ENCODE measurements around the gene ZBED4. TPM values are rescaled to one million over a fixed set of nuclear protein-coding genes. Genes with fewer than 3 reads are reported as not detected.

Gene ZBED4
- total RNA-seq, 1 donor from 2014 or later: 9.1 TPM

GRCh38 chr22:49926916-49927315 lies 73.3 kb downstream of the ZBED4 start:
- no peak for DNase-seq (ENCODE audit: extremely low spot score in 2 of 2)
- Histone ChIP-seq H3K27me3 (no peaks in the 10 kb centered on the region), H3K4me1 (peaks cover 24% of the 10 kb centered on the region), H3K4me3 (no peak overlapping the region), H3K36me3 (peaks cover 0 to 18% of the 10 kb centered on the region in 2 donors), H3K9me3 (no peaks in the 10 kb centered on the region), H3K27ac (no peak overlapping the region)
- TF ChIP-seq POLR2A (IDR thresholded peaks at IDR 0.05) (no peak), CTCF (IDR thresholded peaks at IDR 0.05) (no peak), POLR2AphosphoS5 (IDR thresholded peaks at IDR 0.05; ENCODE audit: insufficient read depth in 1 of 2, low read depth in 1 of 2) (no peak)
- intact Hi-C loops (cut with DNase I): loop anchor here (10.0 kb wide), 1 partner anchor 268 kb away; no protein-coding TSS in a partner anchor

GRCh38 chr22:49927483-49928184 lies 74.0 kb downstream of the ZBED4 start:
- H3K4me1 ChIP-seq: peaks cover 24% of the 10 kb centered on the region
- no peak overlapping the region for H3K4me3 ChIP-seq
- no peak overlapping the region for H3K27ac ChIP-seq
- no peak for DNase-seq (ENCODE audit: extremely low spot score in 2 of 2)
- H3K36me3 ChIP-seq: peaks cover 0 to 18% of the 10 kb centered on the region in 2 donors
- no peaks in the 10 kb centered on the region for H3K27me3 ChIP-seq
- no peak for TF ChIP-seq POLR2AphosphoS5 (IDR thresholded peaks at IDR 0.05; ENCODE audit: insufficient read depth in 1 of 2, low read depth in 1 of 2)
- no peak for TF ChIP-seq CTCF (IDR thresholded peaks at IDR 0.05)
- no peak for TF ChIP-seq POLR2A (IDR thresholded peaks at IDR 0.05)
- intact Hi-C loops (cut with DNase I): loop anchor here (10.0 kb wide), 1 partner anchor 267 kb away; no protein-coding TSS in a partner anchor
- H3K9me3 ChIP-seq: no peaks in the 10 kb centered on the region

GRCh38 chr22:49928185-49928495 lies 74.5 kb downstream of the ZBED4 start:
- Histone ChIP-seq H3K9me3 (no peaks in the 10 kb centered on the region), H3K36me3 (peaks cover 0 to 18% of the 10 kb centered on the region in 2 donors), H3K27me3 (no peaks in the 10 kb centered on the region), H3K27ac (no peak overlapping the region), H3K4me3 (no peak overlapping the region), H3K4me1 (peaks cover 29% of the 10 kb centered on the region)
- no peak for TF ChIP-seq CTCF (IDR thresholded peaks at IDR 0.05)
- no peak for TF ChIP-seq POLR2AphosphoS5 (IDR thresholded peaks at IDR 0.05; ENCODE audit: insufficient read depth in 1 of 2, low read depth in 1 of 2)
- no peak for TF ChIP-seq POLR2A (IDR thresholded peaks at IDR 0.05)
- intact Hi-C loops (cut with DNase I): loop anchor here (10.0 kb wide), 1 partner anchor 267 kb away; no protein-coding TSS in a partner anchor
- DNase-seq (ENCODE audit: extremely low spot score in 2 of 2): no peak

GRCh38 chr22:49928555-49929210 lies 75.0 kb downstream of the ZBED4 start:
- no peak for DNase-seq (ENCODE audit: extremely low spot score in 2 of 2)
- intact Hi-C loops (cut with DNase I): loop anchor here (10.0 kb wide), 1 partner anchor 266 kb away; no protein-coding TSS in a partner anchor
- no peaks in the 10 kb centered on the region for H3K9me3 ChIP-seq
- TF ChIP-seq POLR2AphosphoS5 (IDR thresholded peaks at IDR 0.05; ENCODE audit: insufficient read depth in 1 of 2, low read depth in 1 of 2) (no peak), POLR2A (IDR thresholded peaks at IDR 0.05) (no peak), CTCF (IDR thresholded peaks at IDR 0.05) (no peak)
- H3K4me3 ChIP-seq: no peak overlapping the region
- H3K27ac ChIP-seq: no peak overlapping the region
- H3K36me3 ChIP-seq: peaks cover 0 to 13% of the 10 kb centered on the region in 2 donors
- H3K4me1 ChIP-seq: peaks cover 34% of the 10 kb centered on the region
- no peaks in the 10 kb centered on the region for H3K27me3 ChIP-seq
